Ishikawa (cell line): ENCODE results near the gene TXLNB.

Experiments
- CEBPB ChIP-seq: IDR thresholded peaks from 2 replicates; pipeline ENCODE4 v1.6.1; 2012
- EP300 ChIP-seq: IDR thresholded peaks from 2 replicates; pipeline ENCODE4 v1.6.1; 2012; ENCODE audit warnings: borderline replicate concordance
- FOXM1 ChIP-seq: IDR thresholded peaks from 2 replicates; pipeline ENCODE4 v1.6.1; 2012; ENCODE audit warnings: low read depth, borderline replicate concordance
- RAD21 ChIP-seq: IDR thresholded peaks from 2 replicates; pipeline ENCODE4 v1.6.1; 2012; ENCODE audit warnings: low read depth
- TAF1 ChIP-seq: IDR thresholded peaks from 2 replicates; pipeline ENCODE4 v1.6.1; 2012; ENCODE audit warnings: low read depth, mild to moderate bottlenecking
- YY1 ChIP-seq: IDR thresholded peaks from 2 replicates; pipeline ENCODE4 v1.6.1; 2012; ENCODE audit warnings: low read depth
- TF ChIP-seq, protein P1 (sequence below): IDR thresholded peaks from 2 replicates; pipeline ENCODE4 v1.6.1; 2012
- TF ChIP-seq, protein P2 (sequence below): IDR thresholded peaks from 2 replicates; pipeline ENCODE4 v1.6.1; 2012
- TF ChIP-seq, protein P3 (sequence below): IDR thresholded peaks from 2 replicates; pipeline ENCODE4 v1.6.1; 2012; ENCODE audit warnings: low read depth, mild to moderate bottlenecking

DNA sequence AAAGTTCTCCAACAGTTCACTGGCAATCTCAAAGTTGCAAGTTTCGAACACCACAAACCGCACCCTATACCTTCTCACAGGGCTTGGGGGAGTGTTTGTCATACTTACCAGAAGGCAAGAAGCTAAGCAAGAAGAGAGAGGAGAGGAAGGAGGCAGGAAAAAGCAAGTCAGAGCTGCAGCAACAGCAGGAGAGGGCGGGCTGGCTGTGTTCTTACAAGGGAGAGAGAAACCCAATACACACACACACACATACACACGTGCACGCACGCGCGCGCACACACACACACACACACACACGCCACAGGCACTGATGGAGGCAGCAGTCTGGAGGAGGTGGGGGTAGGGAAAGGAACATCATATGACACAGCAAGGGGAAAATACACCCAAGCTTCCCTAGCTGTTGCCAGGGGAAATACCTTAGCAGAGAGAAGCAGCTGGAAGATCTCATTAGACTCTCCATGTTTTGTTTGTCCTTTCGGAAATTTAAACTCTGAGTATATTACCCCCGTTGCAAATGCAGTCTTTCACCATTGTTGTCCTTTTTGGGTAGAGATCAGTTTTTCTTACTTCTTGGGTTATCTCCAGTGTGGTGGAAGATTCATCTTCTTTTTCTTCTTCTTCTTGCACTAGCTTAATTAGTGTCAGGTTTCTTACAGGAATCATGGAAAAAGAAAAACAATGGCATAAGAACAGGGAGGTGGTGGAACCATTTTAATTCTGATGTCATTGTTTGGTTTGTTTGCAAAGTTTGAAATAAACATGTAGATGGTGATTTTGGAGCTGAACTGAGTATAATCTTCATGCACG is at the start of gene TXLNB:
- TF ChIP-seq, protein P1, sequence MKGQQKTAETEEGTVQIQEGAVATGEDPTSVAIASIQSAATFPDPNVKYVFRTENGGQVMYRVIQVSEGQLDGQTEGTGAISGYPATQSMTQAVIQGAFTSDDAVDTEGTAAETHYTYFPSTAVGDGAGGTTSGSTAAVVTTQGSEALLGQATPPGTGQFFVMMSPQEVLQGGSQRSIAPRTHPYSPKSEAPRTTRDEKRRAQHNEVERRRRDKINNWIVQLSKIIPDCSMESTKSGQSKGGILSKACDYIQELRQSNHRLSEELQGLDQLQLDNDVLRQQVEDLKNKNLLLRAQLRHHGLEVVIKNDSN, result no peak
- TF ChIP-seq CEBPB (no peak), FOXM1 (no peak), EP300 (no peak), YY1 (no peak), RAD21 (no peak), TAF1 (no peak)
- TF ChIP-seq, protein P2, sequence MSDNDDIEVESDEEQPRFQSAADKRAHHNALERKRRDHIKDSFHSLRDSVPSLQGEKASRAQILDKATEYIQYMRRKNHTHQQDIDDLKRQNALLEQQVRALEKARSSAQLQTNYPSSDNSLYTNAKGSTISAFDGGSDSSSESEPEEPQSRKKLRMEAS, result no peak
- TF ChIP-seq, protein P3, sequence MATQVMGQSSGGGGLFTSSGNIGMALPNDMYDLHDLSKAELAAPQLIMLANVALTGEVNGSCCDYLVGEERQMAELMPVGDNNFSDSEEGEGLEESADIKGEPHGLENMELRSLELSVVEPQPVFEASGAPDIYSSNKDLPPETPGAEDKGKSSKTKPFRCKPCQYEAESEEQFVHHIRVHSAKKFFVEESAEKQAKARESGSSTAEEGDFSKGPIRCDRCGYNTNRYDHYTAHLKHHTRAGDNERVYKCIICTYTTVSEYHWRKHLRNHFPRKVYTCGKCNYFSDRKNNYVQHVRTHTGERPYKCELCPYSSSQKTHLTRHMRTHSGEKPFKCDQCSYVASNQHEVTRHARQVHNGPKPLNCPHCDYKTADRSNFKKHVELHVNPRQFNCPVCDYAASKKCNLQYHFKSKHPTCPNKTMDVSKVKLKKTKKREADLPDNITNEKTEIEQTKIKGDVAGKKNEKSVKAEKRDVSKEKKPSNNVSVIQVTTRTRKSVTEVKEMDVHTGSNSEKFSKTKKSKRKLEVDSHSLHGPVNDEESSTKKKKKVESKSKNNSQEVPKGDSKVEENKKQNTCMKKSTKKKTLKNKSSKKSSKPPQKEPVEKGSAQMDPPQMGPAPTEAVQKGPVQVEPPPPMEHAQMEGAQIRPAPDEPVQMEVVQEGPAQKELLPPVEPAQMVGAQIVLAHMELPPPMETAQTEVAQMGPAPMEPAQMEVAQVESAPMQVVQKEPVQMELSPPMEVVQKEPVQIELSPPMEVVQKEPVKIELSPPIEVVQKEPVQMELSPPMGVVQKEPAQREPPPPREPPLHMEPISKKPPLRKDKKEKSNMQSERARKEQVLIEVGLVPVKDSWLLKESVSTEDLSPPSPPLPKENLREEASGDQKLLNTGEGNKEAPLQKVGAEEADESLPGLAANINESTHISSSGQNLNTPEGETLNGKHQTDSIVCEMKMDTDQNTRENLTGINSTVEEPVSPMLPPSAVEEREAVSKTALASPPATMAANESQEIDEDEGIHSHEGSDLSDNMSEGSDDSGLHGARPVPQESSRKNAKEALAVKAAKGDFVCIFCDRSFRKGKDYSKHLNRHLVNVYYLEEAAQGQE, result no peak
